Measurements from ENCODE around the gene MPST. TPM values are rescaled to one million over a fixed set of nuclear protein-coding genes. Genes with fewer than 3 reads are reported as not detected.
A peak's percentile ranks its signal among the peaks of the same experiment; 100 is the strongest.

Gene MPST
- total RNA-seq, 2 experiments from 2014 or later, result 61.8 to 124 TPM

DNA sequence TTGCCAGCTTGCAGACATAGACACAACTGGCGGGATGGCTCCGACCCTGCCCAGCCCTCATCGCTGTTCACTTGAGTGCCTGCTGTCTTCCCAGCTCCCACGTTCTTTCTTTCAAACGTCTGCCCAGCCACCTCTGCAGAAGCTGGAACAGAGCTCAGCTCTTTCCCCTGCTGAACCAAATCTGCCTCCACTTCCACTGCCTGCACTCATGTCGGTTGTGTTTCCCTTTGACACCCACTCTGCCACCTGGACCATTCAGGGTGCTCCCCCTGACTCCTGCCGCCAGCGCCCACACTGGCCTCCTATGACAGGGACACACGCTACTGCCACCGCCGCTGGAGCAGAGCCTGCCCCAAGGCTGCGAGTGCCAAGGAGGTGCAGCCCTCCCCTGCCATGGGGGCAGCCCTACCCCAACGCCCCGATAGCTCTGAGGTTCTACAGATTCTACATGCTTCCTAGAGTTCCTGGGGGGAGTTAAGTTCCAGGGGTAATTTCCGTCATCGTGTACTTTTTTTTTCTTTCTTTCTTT, 38.2 kb upstream of the MPST start:
- Histone ChIP-seq H3K9me2 (ENCODE audit: insufficient read depth, low read length) (no peaks in the 10 kb centered on the region), H3K9me3 (ENCODE audit: low read length) (peaks cover 12% of the 10 kb centered on the region), H3K36me3 (ENCODE audit: insufficient read depth, low read length) (no peaks in the 10 kb centered on the region), H3K4me2 (ENCODE audit: low read length) (no peak overlapping the region), H3K79me2 (ENCODE audit: insufficient read depth, low read depth, low read length) (no peaks in the 10 kb centered on the region), H2AFZ (ENCODE audit: low read length) (no peak overlapping the region), H3K4me3 (ENCODE audit: low read depth, low read length, poor library complexity, severe bottlenecking) (no peak overlapping the region), H3K27ac (ENCODE audit: low read depth, low read length, poor library complexity, severe bottlenecking) (no peak overlapping the region), H4K20me1 (ENCODE audit: insufficient read depth, low read length) (no peaks in the 10 kb centered on the region), H3K4me1 (ENCODE audit: insufficient read depth, low read length, poor library complexity, severe bottlenecking) (peaks cover 5% of the 10 kb centered on the region)
- DNase-seq (ENCODE audit: low spot score), result no peak
- no TSS peak for BruUV-seq (replicated peaks)
- intact Hi-C loops (cut with micrococcal nuclease; ENCODE audit: unreplicated experiment), result no loop called here
- CTCF ChIA-PET (ENCODE audit: unreplicated experiment), result no interaction called here
- no peak for TF ChIP-seq EZH2phosphoT487 (IDR thresholded peaks at IDR 0.05; ENCODE audit: borderline replicate concordance, low read depth, low read length)
- TF ChIP-seq, protein P1, sequence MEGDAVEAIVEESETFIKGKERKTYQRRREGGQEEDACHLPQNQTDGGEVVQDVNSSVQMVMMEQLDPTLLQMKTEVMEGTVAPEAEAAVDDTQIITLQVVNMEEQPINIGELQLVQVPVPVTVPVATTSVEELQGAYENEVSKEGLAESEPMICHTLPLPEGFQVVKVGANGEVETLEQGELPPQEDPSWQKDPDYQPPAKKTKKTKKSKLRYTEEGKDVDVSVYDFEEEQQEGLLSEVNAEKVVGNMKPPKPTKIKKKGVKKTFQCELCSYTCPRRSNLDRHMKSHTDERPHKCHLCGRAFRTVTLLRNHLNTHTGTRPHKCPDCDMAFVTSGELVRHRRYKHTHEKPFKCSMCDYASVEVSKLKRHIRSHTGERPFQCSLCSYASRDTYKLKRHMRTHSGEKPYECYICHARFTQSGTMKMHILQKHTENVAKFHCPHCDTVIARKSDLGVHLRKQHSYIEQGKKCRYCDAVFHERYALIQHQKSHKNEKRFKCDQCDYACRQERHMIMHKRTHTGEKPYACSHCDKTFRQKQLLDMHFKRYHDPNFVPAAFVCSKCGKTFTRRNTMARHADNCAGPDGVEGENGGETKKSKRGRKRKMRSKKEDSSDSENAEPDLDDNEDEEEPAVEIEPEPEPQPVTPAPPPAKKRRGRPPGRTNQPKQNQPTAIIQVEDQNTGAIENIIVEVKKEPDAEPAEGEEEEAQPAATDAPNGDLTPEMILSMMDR (conservative IDR thresholded peaks at IDR 0.05; ENCODE audit: low read length), result no peak
- POLR2A ChIA-PET, result no interaction called here

DNA sequence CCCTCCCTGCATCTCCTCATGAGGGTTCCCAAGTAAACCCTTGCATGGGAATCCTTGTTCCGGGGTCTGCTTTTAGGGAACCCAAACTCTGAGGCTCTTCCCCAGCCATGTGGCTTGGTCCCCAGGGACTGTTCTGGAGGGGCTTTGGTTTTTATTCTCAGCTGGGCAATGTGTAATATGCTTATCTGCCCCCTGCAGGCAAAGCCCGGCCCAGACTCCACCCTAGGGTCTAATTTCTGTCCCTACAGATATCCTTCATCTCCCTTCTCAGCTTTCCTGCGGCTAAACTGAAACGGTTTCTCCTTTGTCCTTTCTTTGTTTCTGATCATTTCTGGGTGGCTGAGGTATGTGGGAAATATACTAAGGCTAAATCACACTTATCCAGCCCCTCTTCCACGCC, 37.4 kb upstream of the MPST start:
- POLR2A ChIA-PET, result no interaction called here

More for the DNA sequence above, 37.4 kb upstream of the MPST start:
- Histone ChIP-seq H3K9me3 (ENCODE audit: low read length) (peaks cover 14% of the 10 kb centered on the region), H3K4me2 (ENCODE audit: low read length) (no peak overlapping the region), H3K4me3 (ENCODE audit: low read depth, low read length, poor library complexity, severe bottlenecking) (no peak overlapping the region), H3K9me2 (ENCODE audit: insufficient read depth, low read length) (no peaks in the 10 kb centered on the region), H3K4me1 (ENCODE audit: insufficient read depth, low read length, poor library complexity, severe bottlenecking) (peaks cover 5% of the 10 kb centered on the region), H2AFZ (ENCODE audit: low read length) (no peak overlapping the region), H3K27ac (ENCODE audit: low read depth, low read length, poor library complexity, severe bottlenecking) (no peak overlapping the region), H4K20me1 (ENCODE audit: insufficient read depth, low read length) (no peaks in the 10 kb centered on the region), H3K79me2 (ENCODE audit: insufficient read depth, low read depth, low read length) (no peaks in the 10 kb centered on the region), H3K36me3 (ENCODE audit: insufficient read depth, low read length) (no peaks in the 10 kb centered on the region)
- DNase-seq (ENCODE audit: low spot score), result peak; percentile 29
- no TSS peak for BruUV-seq (replicated peaks)
- intact Hi-C loops (cut with micrococcal nuclease; ENCODE audit: unreplicated experiment), result no loop called here
- no peak for TF ChIP-seq EZH2phosphoT487 (IDR thresholded peaks at IDR 0.05; ENCODE audit: borderline replicate concordance, low read depth, low read length)
- TF ChIP-seq, protein P1 (conservative IDR thresholded peaks at IDR 0.05; ENCODE audit: low read length), result peak; percentile 51
- CTCF ChIA-PET (ENCODE audit: unreplicated experiment), result interaction anchor here (0.5 kb wide), 1 partner anchor 10 kb away, joined by 4 read pairs; no protein-coding TSS in a partner anchor
